ENCODE measurements around the gene ANKRD24.

Gene ANKRD24

GRCh38 chr19:4187313-4188122, 5.0 kb downstream of the ANKRD24 start:
- no peak for TF ChIP-seq CTCF (IDR thresholded peaks at IDR 0.05)

- TF ChIP-seq CTCF (IDR thresholded peaks at IDR 0.05) = no peak
Observed at GRCh38 chr19:4189641-4190040, 7.2 kb downstream of the ANKRD24 start.

GRCh38 chr19:4194353-4194752, 11.9 kb downstream of the ANKRD24 start:
- no peak for TF ChIP-seq CTCF (IDR thresholded peaks at IDR 0.05)

GRCh38 chr19:4196009-4196408, 13.5 kb downstream of the ANKRD24 start:
- TF ChIP-seq CTCF (IDR thresholded peaks at IDR 0.05) = no peak

- no peak for TF ChIP-seq CTCF (IDR thresholded peaks at IDR 0.05)
Observed at GRCh38 chr19:4196587-4197148, 14.2 kb downstream of the ANKRD24 start.

GRCh38 chr19:4197228-4197624, 14.7 kb downstream of the ANKRD24 start:
- TF ChIP-seq CTCF (IDR thresholded peaks at IDR 0.05) = no peak

- TF ChIP-seq CTCF (IDR thresholded peaks at IDR 0.05) = no peak
Observed at GRCh38 chr19:4197625-4198466, 15.4 kb downstream of the ANKRD24 start.
